ACHN (cell line): ENCODE measurements around the gene EDAR.

Experiments
- DNase-seq: peaks from one replicate; pipeline ENCODE4 v3.0.0-alpha.2; 2015
- in situ Hi-C: cut with HindIII; loops from 2 replicates; pipeline ENCODE4 v1.10.0; 2017; ENCODE audit warnings: low sequenced_read_pairs, low pct_ligation_motif_present, low pct_unique_long_range_greater_than_20kb

EDAR gene

GRCh38 chr2:108852375-108852774, 136.6 kb downstream of the EDAR start:
- no peak for DNase-seq
- in situ Hi-C loops: no loop called here

- DNase-seq: no peak
- in situ Hi-C loops: no loop called here
These were observed 142.0 kb downstream of the EDAR start for GRCh38 chr2:108847000-108847399.

GRCh38 chr2:108845923-108846322, 143.1 kb downstream of the EDAR start:
- no peak for DNase-seq
- in situ Hi-C loops: no loop called here
